NCI-H69 (cell line): ENCODE data around the gene CASP5.
"Not testable (repeated sequence)": the region's sequence is repeated elsewhere in the genome, so short reads cannot be mapped to it uniquely, and the experiment has no call there.

ENCODE experiments used
- DNase-seq: peaks from one replicate; lab custom pipeline; 2025; lab: John Stamatoyannopoulos, UW

CASP5 gene

GRCh38 chr11:105023003-105023402 is at the start of gene CASP5:
Gene CASP5, minus strand, starts transcription at chr11:105023168. Its CDS starts 32 bp downstream, at chr11:105023136.
- no peak for DNase-seq

DNA sequence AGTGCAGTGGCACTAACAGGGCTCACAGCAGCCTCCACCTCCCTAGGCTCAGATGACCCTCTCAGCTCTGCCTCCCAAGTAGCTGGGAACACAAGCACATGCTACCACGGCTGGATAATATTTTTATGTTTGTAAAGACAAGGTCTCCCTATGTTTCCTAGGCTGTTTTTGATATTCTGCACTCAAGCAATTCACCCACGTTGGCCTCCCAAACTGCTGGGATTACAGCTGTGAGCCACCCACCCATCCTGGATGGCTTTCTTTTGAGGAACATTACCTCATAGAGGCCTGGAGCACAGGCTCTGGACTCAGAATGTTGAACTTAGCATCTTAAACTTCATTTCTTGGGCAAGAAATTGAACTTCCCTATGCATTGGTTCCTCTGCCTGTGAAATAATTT is 49.1 kb upstream of the CASP5 start:
- DNase-seq: not testable (repeated sequence)

- DNase-seq: no peak
Observed at GRCh38 chr11:105071089-105071732, 48.2 kb upstream of the CASP5 start.

- DNase-seq: no peak
Observed at GRCh38 chr11:105070306-105070705, 47.3 kb upstream of the CASP5 start.

- DNase-seq: not testable (repeated sequence)
Observed at GRCh38 chr11:105069749-105070148, 46.8 kb upstream of the CASP5 start.

GRCh38 chr11:105063245-105063941 is 40.4 kb upstream of the CASP5 start:
- not testable (repeated sequence) for DNase-seq

DNA sequence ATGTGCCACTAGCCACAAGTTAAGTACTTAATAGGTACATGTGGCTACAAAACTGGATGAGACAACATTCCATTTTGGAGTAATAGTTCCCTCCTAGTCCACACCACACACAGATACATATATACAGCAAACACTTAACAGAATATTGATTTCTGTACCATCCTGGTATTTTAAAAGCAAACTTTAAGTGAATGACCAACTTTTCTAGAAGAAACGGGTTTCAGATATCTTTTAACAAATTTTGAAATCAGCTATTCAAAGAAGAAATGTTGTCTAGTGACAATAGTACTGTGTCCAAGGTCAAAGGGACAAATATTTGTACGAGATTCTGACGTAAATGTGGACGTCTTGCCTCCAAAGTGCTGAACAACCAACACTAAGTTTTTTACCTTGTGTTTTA is 34.5 kb upstream of the CASP5 start:
- no peak for DNase-seq

- DNase-seq: no peak
Observed at GRCh38 chr11:105056446-105056845, 33.5 kb upstream of the CASP5 start.

GRCh38 chr11:105054723-105055493 is 31.9 kb upstream of the CASP5 start:
- DNase-seq: no peak

GRCh38 chr11:105052487-105052886 is 29.5 kb upstream of the CASP5 start:
- DNase-seq: no peak

DNA sequence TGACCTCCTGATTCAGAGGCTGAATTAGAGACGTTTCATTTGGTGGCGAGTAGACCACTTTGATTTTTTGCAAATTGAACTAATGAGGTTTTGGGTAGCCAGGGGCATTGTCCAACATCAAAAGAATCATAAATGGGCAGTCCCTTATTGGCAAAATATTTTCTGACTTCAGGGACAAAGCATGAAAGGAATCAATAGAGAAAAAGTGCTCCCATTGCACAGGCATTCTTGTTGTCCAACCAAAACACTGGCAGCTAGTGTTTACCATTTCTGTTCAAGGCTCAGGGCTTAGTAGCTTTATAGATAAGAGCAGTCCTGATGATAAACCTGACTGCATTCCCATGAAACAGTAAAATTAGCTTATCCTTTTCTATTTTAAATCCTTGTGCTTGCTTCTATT is 28.6 kb upstream of the CASP5 start:
- no peak for DNase-seq

- no peak for DNase-seq
Observed at GRCh38 chr11:105049481-105049880, 26.5 kb upstream of the CASP5 start.

GRCh38 chr11:105046898-105047579 is 24.1 kb upstream of the CASP5 start:
- no peak for DNase-seq

DNA sequence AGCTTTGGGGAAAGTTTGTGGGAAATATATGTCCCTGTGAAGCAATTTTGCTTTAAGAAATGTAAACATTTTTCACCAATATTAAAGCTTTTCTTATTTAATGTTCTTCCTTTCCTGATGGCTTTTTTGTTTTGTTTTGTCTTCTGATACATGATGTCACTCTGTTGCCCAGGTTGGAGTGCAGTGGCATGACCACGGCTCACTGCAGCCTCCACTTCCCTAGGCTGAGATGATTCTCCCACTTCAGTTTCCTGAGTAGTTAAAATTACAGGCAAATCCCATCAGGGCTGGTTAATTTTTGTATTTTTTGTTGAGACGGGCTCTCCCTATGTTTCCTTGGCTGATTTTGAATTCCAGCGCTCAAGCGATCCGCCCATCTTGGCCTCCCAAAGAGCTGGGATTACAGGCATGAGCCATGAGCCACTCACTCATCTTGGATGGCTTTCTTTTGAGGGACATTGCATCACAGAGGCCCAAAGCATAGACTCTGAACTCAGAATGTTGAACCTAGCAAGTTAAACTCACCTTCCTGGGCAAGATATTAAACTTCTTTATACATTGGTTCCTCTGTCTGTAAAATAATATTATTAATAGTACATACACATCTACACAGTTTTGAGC is 22.8 kb upstream of the CASP5 start:
- DNase-seq: no peak

DNA sequence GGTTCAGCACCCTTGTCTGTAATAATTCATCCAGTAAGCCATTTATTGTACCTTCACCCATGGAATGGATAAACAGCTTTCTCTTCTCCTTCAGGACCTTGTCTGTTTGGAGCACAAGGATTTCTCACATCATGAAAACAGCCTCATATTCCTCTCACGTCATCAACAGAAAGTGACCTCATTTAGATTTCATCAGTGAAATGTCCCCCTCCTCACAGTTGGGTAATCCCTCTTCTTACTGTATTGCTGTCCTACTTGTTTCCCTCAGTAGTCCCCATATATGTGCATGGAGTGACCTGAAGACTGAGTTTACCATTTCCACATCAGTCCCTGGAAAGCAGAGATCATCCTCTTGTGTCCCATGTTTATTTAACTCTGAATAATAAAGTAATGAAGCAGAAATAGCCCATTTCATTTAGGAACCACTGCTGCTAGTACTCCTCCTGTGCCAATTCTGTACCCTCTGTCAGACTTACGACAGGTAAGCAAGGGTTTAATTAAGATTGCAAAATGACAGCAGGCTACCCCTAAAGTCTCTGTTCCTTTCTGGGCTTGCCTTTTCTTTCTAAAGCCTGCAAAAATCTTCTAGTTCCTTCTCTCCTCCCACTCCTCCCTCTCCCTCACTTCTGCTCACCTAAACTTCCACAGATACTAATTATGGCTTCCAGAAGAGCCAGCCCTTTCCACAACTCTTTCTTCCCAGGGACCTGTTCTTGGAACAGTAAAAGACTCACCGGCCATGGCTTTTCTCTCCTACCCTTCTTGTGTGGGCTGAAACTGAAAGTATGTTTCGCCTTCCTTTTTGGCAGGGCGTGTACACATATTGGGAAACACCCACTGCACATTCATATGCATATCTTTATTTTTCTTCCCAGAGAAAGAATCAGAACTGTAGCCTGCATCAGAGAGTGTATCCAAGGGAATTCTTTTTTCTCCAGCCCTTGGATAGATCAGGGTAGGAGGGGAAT is 21.9 kb upstream of the CASP5 start, which contains the start of gene CARD16:
Gene CARD16, minus strand, starts transcription at position 779 of the 968 bp plus-strand sequence. Its CDS starts 38 bp downstream, at position 741.
- DNase-seq: not testable (repeated sequence)

DNA sequence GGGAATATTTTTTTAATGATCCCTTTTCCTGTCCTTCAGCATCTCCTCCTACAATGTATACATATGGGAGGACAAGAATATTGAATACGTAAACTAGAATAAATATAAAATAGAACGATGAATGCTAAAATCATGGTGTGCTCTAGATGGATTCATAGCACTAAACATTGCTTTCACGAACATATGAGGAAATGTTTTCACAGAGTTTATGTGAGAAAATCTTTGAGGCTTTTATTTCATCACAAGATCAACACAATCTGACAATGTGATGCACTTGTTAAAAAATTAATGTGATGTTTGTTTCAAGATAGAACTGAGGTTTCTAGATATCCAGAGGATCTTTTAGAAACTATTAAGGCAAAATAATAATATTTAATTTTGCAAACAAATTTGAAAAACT is 19.2 kb upstream of the CASP5 start:
- DNase-seq: no peak

DNA sequence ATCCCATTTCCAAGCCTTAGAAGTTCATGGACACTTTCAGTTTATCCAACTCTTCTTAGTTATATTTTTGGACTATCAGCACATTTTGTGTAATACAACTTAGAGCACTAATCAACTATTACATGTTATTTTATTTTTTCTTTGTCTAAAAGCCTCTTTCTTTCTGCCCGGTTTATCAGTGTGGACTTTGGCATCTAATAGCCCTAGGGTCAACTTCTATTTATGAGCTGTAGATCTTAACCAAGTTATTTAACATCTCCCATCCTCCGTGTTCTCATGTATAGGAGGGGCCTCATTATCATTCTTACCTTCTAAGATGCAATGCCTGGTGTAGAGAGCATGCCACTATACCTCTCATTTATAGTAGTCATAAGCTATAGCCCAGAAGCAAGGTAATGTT is 17.7 kb upstream of the CASP5 start:
- DNase-seq: no peak

GRCh38 chr11:105034813-105035620 is 12.0 kb upstream of the CASP5 start, which contains the start of gene CASP1:
Gene CASP1, minus strand, starts transcription at chr11:105035144. Its CDS starts 31 bp downstream, at chr11:105035113.
- DNase-seq: no peak

- DNase-seq: not testable (repeated sequence)
Observed at GRCh38 chr11:105034388-105034787, 11.4 kb upstream of the CASP5 start.

DNA sequence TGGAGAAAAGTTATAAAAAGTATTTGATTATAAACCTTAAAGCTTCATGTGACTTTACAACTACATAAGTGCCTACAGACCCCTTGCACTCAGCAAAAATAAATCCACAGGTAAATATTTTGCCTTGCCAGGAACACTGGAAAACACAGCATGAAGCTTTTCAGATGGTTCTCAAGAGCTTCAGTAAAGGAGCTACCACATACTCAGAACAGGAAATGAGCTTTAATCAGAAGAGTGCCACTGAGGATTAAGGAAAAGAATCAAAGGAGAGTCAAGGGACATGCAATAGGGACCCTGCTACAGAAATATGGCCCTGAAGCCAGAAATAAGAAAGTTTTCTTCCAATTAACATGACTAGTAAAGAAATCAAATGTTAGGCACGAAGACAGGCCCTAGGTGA is 10.8 kb upstream of the CASP5 start:
- no peak for DNase-seq
